H1 (cell line): Measurements from ENCODE around the gene LMNTD1. TPM values are rescaled to one million over a fixed set of nuclear protein-coding genes. Genes with fewer than 3 reads are reported as not detected.

Source experiments
- HDAC6 ChIP-seq: IDR thresholded peaks from one replicate; pipeline ENCODE4 v1.7.1; 2012; ENCODE audit warnings: low read depth, mild to moderate bottlenecking, inconsistent platforms, low read length, moderate library complexity
- RXRA ChIP-seq: IDR thresholded peaks from 2 replicates; pipeline ENCODE4 v1.6.1; 2011; ENCODE audit warnings: low read depth, mild to moderate bottlenecking, low read length, moderate library complexity; ENCODE audit not compliant: insufficient read depth
- polyA plus RNA-seq, 7 experiments: library from polyadenylated mRNA; depleted of rRNA in 3 of 7; stranded (reverse) in 5 of 7; unstranded in 2 of 7; fragments of >200 nt in 5 of 7; fragments of 200-250 nt in 2 of 7; gene quantifications; 1 replicate in 5 of 7; 2 replicates in 1 of 7; 4 replicates in 1 of 7; pipeline versions ENCODE4 v1.2.1 to v1.2.3, GENCODE V29; 2011 to 2013; ENCODE audit warnings: missing spikeins in 2 of 7, mixed read lengths in 2 of 7
- total RNA-seq: library from RNA; stranded (reverse); fragmentation: NEBNext Ultra II Directional; extraction: Animal tissue kit (Norgen Biotek cat#: 25700); gene quantifications from 2 replicates; pipeline ENCODE4 v1.2.1, GENCODE V29; 2021

Gene LMNTD1
- total and polyA plus RNA-seq, 2 of the 8 experiments (the other 6 are each of a cell fraction or from before 2014, with no cell fraction given): not detected

DNA sequence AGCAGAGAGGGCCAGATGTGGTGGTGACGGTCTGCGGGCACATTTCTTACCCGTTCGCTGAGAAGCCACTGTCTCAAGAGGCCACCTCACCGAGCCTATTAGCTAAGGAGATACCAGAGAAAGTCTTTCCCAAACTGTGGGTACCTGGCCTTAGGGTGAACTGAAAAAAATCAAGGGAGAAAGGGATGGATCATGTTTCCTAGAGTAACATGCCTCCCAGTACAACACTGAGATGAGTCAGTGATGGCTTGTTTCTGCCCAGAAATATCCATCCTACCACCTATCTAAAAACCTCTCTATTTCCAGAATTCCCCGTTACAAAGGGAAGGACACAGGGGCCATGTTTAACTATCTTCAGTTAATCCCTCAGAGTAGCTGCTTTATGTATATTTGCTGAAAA, 83.7 kb downstream of the LMNTD1 start (continued):
- TF ChIP-seq HDAC6 (no peak), RXRA (no peak)
